Renal cortical epithelial cell (primary cell): Measurements from ENCODE around the gene GSX2. TPM values are rescaled to one million over a fixed set of nuclear protein-coding genes. Genes with fewer than 3 reads are reported as not detected.
"Not testable (repeated sequence)": the region's sequence is repeated elsewhere in the genome, so short reads cannot be mapped to it uniquely, and the experiment has no call there.

Experiments
- DNase-seq: peaks from one replicate; pipeline ENCODE4 v3.0.0-alpha.2; 2011; ENCODE audit warnings: low read depth
- total RNA-seq: library from RNA; depleted of rRNA; stranded (reverse); fragments of >200 nt; gene quantifications from 2 replicates; pipeline ENCODE4 v1.2.3, GENCODE V29; 2014

The GSX2 gene
- total RNA-seq: not detected in 2 replicates

GRCh38 chr4:54099748-54100574 lies at the start of gene GSX2:
TSS of gene GSX2 (plus strand) at chr4:54100163. CDS start at chr4:54100345, 182 bp downstream.
- DNase-seq: no peak

DNA sequence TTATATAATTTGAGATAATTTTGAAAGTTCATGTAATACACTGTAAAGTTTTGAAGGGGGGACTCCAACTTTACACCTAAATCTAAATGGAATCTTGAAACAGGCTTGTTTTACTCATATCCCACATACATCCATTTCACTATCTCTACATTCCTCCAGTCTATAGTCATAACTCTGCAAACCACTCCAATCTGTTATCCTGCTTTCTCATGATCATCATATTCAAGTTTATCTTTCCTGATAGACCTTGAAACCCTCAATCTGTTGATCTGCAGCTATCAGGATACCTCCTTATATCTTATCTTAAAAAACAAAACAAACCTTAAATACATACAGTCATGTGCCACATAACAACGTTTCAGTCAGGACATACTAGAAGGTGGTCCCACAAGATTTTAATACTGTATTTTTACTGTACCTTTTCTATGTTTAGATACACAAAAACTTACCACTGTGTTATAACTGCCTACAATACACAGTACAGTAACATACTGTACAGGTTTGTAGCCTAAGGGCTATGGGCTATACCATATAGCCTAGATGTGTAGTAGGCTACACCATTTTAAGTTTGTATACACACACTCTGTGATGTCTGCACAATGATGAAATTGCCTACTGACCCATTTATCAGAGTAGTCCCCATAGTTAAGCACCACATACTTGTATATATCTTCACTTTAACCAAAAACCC lies 49.6 kb upstream of the GSX2 start:
- DNase-seq: no peak

DNA sequence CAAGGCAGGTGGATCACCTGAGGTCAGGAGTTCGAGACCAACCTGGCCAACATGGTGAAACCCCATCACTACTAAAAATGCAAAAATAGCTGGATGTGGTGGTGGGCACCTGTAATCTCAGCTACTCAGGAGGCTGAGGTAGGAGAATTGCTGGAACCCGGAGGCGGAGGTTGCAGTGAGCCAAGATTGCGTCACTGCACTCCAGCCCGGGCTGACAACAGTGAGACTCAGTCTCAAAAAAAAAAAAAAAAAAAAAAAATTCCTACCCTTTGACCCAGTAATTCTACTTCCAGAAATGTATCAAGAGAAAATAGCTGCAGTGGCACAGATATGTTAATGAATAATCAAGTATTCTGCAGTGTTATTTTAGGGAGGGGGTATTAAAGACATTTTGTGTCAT lies 46.6 kb upstream of the GSX2 start:
- not testable (repeated sequence) for DNase-seq

DNA sequence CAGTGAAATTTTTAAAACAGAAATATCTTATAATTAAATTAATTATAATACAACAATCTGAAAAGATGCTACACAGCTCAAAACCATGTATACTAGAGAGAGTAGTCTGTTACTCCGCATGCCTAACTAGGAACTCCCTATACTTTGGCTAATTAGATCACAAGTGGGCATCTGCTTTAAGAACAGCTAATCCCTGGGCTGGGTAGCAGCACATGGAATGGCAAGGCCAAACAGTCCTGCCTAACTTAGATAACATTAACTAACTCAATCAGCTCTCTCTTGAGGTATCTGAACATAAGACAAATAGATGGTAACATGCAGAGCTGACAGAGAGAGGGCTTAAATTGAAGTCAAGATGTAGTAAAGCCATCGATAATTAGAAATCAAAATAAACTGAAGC lies 45.5 kb upstream of the GSX2 start:
- DNase-seq: no peak

- no peak for DNase-seq
Observed at GRCh38 chr4:54055494-54055893, 44.5 kb upstream of the GSX2 start.

DNA sequence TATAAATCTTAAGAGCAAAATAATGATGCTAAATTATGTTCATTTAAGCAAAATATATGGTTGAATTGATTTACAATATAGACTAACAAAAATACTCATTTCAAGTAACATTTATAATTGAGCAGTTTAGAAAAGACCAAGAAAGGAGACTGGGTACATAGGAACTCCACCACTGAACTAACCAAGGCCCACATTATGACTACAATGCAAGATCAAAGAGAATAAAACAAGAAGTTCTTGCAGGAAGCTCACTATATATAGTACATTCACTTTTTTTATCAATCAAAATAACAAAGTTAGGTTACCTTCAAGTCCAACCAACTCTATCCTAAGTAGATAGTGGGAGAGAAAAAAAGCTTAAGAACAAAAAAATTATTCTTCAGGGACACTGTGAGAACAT lies 43.6 kb upstream of the GSX2 start:
- no peak for DNase-seq

DNA sequence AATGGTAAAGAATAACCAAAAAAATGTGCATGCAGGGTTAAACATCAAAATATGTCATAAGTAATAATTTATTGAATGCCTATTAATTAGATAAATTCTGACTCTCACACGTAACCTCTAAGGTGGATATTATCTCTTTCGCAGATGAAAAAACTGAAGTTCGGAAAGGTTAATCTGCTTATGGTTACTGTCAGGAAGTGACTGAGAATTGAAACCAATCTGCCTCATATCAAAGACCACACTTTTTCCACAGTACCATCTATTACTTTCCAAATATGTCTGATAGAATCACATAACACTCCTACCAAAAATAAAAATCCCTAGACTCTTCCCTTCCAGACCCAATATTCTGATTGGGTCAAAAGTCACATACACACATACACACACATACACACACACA lies 41.8 kb upstream of the GSX2 start:
- no peak for DNase-seq

GRCh38 chr4:54060116-54060515 lies 39.8 kb upstream of the GSX2 start:
- DNase-seq: no peak

GRCh38 chr4:54061067-54061466 lies 38.9 kb upstream of the GSX2 start:
- no peak for DNase-seq

- no peak for DNase-seq
Observed at GRCh38 chr4:54061873-54062272, 38.1 kb upstream of the GSX2 start.

GRCh38 chr4:54062392-54062791 lies 37.6 kb upstream of the GSX2 start:
- DNase-seq: peak; percentile 15

DNA sequence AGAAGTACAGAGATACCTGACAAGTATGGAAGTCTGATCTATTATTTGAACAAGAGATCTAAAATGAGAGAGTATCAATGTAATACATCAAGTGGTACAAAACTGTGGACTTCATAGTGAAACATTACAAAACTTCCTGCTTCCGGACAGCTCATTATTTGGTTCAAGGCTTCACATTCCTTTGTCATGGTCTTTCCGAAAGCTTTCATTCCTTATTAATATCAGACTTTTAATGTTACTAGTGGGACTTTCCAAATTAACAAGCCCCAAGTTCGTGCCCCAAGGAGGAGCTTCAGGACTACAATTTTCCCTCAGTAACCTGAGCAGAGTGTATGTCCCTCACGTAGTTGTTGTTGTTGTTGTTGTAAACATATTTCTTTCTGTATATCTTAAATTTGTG lies 36.7 kb upstream of the GSX2 start:
- DNase-seq: peak; percentile 63

DNA sequence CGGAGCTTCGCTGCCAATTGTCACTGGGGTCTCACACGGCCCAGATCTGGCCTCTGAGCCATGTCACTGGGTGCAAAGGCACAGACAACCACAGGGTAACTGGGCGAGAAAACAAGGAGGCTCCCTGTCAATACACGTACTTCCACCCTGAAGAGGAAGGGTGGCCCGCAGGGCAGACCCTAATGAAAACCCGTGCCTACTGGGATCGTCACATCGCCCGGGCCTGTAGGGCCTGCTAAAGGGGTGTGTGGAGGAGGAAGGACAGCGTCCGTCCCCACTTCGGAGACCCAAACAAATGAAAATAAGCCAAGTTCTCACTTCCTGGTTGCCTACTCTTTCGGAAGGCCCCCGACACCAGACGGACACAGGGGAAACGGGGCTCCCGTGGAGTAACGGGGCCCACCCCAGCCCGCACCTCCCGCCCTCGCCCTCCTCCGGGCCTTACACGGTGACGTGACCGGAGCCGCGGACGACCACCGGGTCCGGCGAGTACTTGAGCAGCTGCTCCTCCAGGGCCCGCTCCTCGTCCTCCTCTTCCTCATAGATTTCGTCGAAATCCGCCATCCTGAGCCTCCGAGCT lies 36.1 kb upstream of the GSX2 start:
- DNase-seq: peak; percentile 9

GRCh38 chr4:54064317-54065111 lies 35.4 kb upstream of the GSX2 start, which contains the start of gene CHIC2:
TSS of gene CHIC2 (minus strand) at chr4:54064605. CDS start at chr4:54064300, 305 bp downstream.
- peak; percentile 73 for DNase-seq

- no peak for DNase-seq
Observed at GRCh38 chr4:54065282-54066087, 34.5 kb upstream of the GSX2 start.

- DNase-seq: no peak
Observed at GRCh38 chr4:54066088-54066415, 33.9 kb upstream of the GSX2 start.

- no peak for DNase-seq
Observed at GRCh38 chr4:54066718-54067129, 33.2 kb upstream of the GSX2 start.

DNA sequence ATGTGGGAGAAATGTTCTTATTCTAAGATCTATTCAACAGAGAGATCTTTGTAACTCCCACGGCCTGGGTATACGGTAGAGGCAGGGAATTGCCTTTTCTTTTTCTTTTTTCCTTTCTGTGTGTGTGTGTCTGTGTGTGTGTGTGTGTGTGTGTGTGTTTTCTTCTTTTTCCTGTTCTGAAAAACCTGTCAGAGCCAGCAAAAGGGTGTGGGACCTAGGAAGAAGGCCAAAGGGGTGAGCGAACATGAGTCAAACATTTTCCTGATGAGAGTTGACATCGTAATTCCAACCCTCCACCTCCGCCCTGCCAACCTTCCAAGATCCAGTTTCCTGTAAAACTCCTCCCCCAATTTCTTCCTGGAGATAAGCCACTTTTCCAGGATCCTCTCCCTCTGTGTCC lies 32.8 kb upstream of the GSX2 start:
- DNase-seq: peak; percentile 89

- peak; percentile 75 for DNase-seq
Observed at GRCh38 chr4:54073271-54073880, 26.6 kb upstream of the GSX2 start.

DNA sequence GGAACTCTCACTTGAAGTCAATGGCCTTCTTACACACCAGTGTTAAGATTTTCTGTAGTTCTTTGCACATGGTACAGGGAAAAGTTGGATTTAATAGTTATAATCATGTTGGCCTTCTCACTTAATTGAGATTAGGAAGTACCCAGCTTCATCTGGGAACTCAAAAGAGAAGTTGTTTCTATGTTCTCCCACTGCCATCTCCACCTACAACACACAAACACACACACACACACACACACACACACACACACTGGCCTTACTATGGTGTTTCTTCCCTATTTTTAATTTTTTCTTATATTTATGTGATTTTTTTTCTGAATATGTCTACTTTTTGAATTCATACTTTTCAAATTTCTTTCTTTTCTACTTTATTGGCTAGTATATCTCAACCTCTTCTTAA lies 25.6 kb upstream of the GSX2 start:
- DNase-seq: no peak

DNA sequence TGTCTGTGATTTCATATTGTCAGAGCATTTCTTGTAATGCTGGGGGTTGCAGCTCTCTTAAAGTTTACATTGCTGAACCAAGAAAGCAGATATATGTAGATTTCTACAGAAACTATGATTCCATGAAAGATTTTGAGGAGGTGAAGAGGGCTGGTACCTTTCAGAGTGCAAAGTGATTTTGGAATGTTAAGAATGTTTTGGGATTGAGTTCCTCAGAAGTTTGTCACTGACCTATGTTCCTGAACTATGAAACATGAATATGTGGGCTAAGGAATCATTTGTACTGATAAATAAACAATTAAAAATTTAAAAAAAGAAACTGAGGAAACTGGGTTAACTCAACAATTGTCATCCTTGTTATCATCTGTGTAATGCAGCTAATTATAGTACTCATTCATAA lies 23.3 kb upstream of the GSX2 start:
- DNase-seq: peak; percentile 54
